CD14-positive monocyte (primary cell): ENCODE results near the gene SPRYD4. TPM values are rescaled to one million over a fixed set of nuclear protein-coding genes. Genes with fewer than 3 reads are reported as not detected.

Experiments
- DNase-seq, 3 donors: peaks; one replicate each; pipeline ENCODE4 v3.0.0-alpha.2; 2011 to 2022
- H2AFZ ChIP-seq: 2 replicates; pipeline ENCODE4 v1.6.0; 2012; ENCODE audit warnings: mild to moderate bottlenecking, low read depth, low read length, inconsistent platforms; ENCODE audit not compliant: insufficient read depth, poor library complexity, severe bottlenecking
- H3K27ac ChIP-seq, 2 donors: 1 replicate in 1 of 2; 2 replicates in 1 of 2; pipeline ENCODE4 v1.5.1; 2012 to 2013; ENCODE audit warnings: low read length in 2 of 2, control low read depth in 1 of 2, inconsistent platforms in 1 of 2, low read depth in 1 of 2, mild to moderate bottlenecking in 1 of 2
- H3K27me3 ChIP-seq, 2 donors: one replicate each; pipeline versions ENCODE4 v1.6.0 to v1.6.1; 2011 to 2013; ENCODE audit warnings: low read length in 2 of 2; ENCODE audit not compliant: control insufficient read depth in 2 of 2, insufficient read depth in 2 of 2
- H3K36me3 ChIP-seq, 2 donors: replicated peaks in 1 of 2; 1 replicate in 1 of 2; 2 replicates in 1 of 2; pipeline versions ENCODE4 v1.5.1 to v1.6.1; 2012 to 2013; ENCODE audit warnings: low read length in 2 of 2, control low read depth in 1 of 2, inconsistent platforms in 1 of 2, mild to moderate bottlenecking in 1 of 2; ENCODE audit not compliant: insufficient read depth in 2 of 2, control insufficient read depth in 1 of 2
- H3K4me1 ChIP-seq, 2 donors: 1 replicate in 1 of 2; 2 replicates in 1 of 2; pipeline versions ENCODE4 v1.5.1 to v1.6.1; 2012 to 2013; ENCODE audit warnings: low read length in 2 of 2, control low read depth in 1 of 2, inconsistent platforms in 1 of 2, mild to moderate bottlenecking in 1 of 2, moderate library complexity in 1 of 2; ENCODE audit not compliant: insufficient read depth in 2 of 2, control insufficient read depth in 1 of 2
- H3K4me2 ChIP-seq: replicated peaks from 2 replicates; pipeline ENCODE3; 2012; ENCODE audit warnings: low read length, moderate library complexity, mild to moderate bottlenecking; ENCODE audit not compliant: poor library complexity, severe bottlenecking; ENCODE audit errors: extremely low read depth
- H3K4me3 ChIP-seq, 3 experiments: fragments of 200-600 bp in 1 of 3; sonication (generic) in 1 of 3; replicated peaks in 1 of 3; 1 replicate in 2 of 3; 2 replicates in 1 of 3; pipeline ENCODE4 v1.5.1; 2011 to 2013; ENCODE audit warnings: low read length in 3 of 3, mild to moderate bottlenecking in 3 of 3, control low read depth in 2 of 3, low read depth in 2 of 3, inconsistent platforms in 1 of 3, moderate library complexity in 1 of 3
- H3K79me2 ChIP-seq: 2 replicates; pipeline ENCODE4 v1.6.0; 2012; ENCODE audit warnings: mild to moderate bottlenecking, control low read depth, inconsistent platforms, low read length, moderate library complexity; ENCODE audit not compliant: insufficient read depth
- H3K9ac ChIP-seq: 2 replicates; pipeline ENCODE4 v1.6.0; 2017; ENCODE audit warnings: low read length, mild to moderate bottlenecking; ENCODE audit not compliant: insufficient read depth, poor library complexity, severe bottlenecking
- H3K9me3 ChIP-seq, 2 donors: replicated peaks in 1 of 2; 1 replicate in 1 of 2; 2 replicates in 1 of 2; pipeline versions ENCODE4 v1.5.1 to v1.6.1; 2012 to 2013; ENCODE audit warnings: low read length in 2 of 2, control low read depth in 1 of 2; ENCODE audit not compliant: control insufficient read depth in 1 of 2, insufficient read depth in 1 of 2
- H4K20me1 ChIP-seq: 2 replicates; pipeline ENCODE4 v1.6.0; 2012; ENCODE audit warnings: mild to moderate bottlenecking, low read length, control low read depth, moderate library complexity; ENCODE audit not compliant: insufficient read depth
- H3K27ac Mint-ChIP-seq, 7 donors: one replicate each; pipeline ENCODE4 v1.8.0; 2020; ENCODE audit warnings: mild to moderate bottlenecking in 7 of 7, mixed read lengths in 7 of 7, moderate library complexity in 6 of 7, inconsistent platforms in 2 of 7
- H3K27me3 Mint-ChIP-seq, 3 donors: one replicate each; pipeline ENCODE4 v1.8.0; 2021 to 2022; ENCODE audit warnings: low read depth in 3 of 3, mild to moderate bottlenecking in 3 of 3, mixed read lengths in 3 of 3, moderate library complexity in 3 of 3, inconsistent platforms in 1 of 3
- H3K36me3 Mint-ChIP-seq, 2 donors: one replicate each; pipeline ENCODE4 v1.8.0; 2020; ENCODE audit warnings: mixed read lengths in 2 of 2, inconsistent platforms in 1 of 2, mild to moderate bottlenecking in 1 of 2
- H3K4me1 Mint-ChIP-seq: one replicate; pipeline ENCODE4 v1.8.0; 2020; ENCODE audit warnings: mild to moderate bottlenecking, mixed read lengths
- H3K4me3 Mint-ChIP-seq, 2 donors: one replicate each; pipeline ENCODE4 v1.8.0; 2020; ENCODE audit warnings: mild to moderate bottlenecking in 2 of 2, mixed read lengths in 2 of 2, moderate library complexity in 1 of 2
- H3K9me3 Mint-ChIP-seq, 7 donors: one replicate each; pipeline ENCODE4 v1.8.0; 2020 to 2022; ENCODE audit warnings: mixed read lengths in 7 of 7, mild to moderate bottlenecking in 6 of 7, moderate library complexity in 6 of 7, inconsistent platforms in 2 of 7
- WGBS: methylation state at CpG from one replicate; pipeline ENCODE4 v1.1.5; 2013; ENCODE audit warnings: missing lambda C conversion rate; ENCODE audit not compliant: insufficient coverage; 5-methylcytosine and 5-hydroxymethylcytosine counted together
- intact Hi-C, 2 donors: fragments of 100-400 bp; cut with micrococcal nuclease; formaldehyde crosslinking; loops; one replicate each; pipeline versions ENCODE4 v1.15.0 to v1.15.1; 2023
- polyA plus RNA-seq, 3 donors: library from polyadenylated mRNA; depleted of rRNA in 1 of 3; unstranded in 2 of 3; stranded (reverse) in 1 of 3; fragments of 300-500 nt in 2 of 3; fragments of >200 nt in 1 of 3; fragmentation: Illumina TruSeq in 2 of 3; gene quantifications; 1 replicate in 2 of 3; 2 replicates in 1 of 3; pipeline ENCODE4 v1.2.3, GENCODE V29; 2012 to 2021
- TF ChIP-seq, protein P1 (sequence below): fragments of 200-600 bp; IDR thresholded peaks from one replicate; pipeline ENCODE4 v1.8.0; 2022; ENCODE audit warnings: antibody characterized with exemption, mild to moderate bottlenecking

The SPRYD4 gene
- polyA plus RNA-seq, 3 donors = 1.3 to 2.1 (median 1.4) TPM

- TF ChIP-seq, protein P1, sequence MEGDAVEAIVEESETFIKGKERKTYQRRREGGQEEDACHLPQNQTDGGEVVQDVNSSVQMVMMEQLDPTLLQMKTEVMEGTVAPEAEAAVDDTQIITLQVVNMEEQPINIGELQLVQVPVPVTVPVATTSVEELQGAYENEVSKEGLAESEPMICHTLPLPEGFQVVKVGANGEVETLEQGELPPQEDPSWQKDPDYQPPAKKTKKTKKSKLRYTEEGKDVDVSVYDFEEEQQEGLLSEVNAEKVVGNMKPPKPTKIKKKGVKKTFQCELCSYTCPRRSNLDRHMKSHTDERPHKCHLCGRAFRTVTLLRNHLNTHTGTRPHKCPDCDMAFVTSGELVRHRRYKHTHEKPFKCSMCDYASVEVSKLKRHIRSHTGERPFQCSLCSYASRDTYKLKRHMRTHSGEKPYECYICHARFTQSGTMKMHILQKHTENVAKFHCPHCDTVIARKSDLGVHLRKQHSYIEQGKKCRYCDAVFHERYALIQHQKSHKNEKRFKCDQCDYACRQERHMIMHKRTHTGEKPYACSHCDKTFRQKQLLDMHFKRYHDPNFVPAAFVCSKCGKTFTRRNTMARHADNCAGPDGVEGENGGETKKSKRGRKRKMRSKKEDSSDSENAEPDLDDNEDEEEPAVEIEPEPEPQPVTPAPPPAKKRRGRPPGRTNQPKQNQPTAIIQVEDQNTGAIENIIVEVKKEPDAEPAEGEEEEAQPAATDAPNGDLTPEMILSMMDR = no peak
- peaks cover 14% of the 10 kb centered on the region for H3K4me1 Mint-ChIP-seq
- no peak overlapping the region for H3K4me3 Mint-ChIP-seq
- no peaks in the 10 kb centered on the region for H3K9me3 Mint-ChIP-seq
- H3K79me2 ChIP-seq = peaks cover 7% of the 10 kb centered on the region
- H3K36me3 Mint-ChIP-seq = peaks cover 5% of the 10 kb centered on the region in 2 donors
- intact Hi-C loops = loop anchor here in 1 of 2 donors (2.0 kb wide), 1 partner anchor 14 kb away; no protein-coding TSS in a partner anchor
- no peak overlapping the region for H3K9ac ChIP-seq
- peaks cover 0 to 3% of the 10 kb centered on the region in 2 donors for H3K36me3 ChIP-seq
- H2AFZ ChIP-seq = no peak overlapping the region
- no peak overlapping the region for H3K4me2 ChIP-seq
- no peak overlapping the region for H3K4me3 ChIP-seq
- no peak overlapping the region for H3K27ac ChIP-seq
- H3K27me3 ChIP-seq = no peaks in the 10 kb centered on the region
- H3K4me1 ChIP-seq = no peaks in the 10 kb centered on the region
- WGBS = 100% methylated on average over 1 of the region's 1 CpG
- no peaks in the 10 kb centered on the region for H3K9me3 ChIP-seq
- H4K20me1 ChIP-seq = peaks cover 4% of the 10 kb centered on the region
- H3K27me3 Mint-ChIP-seq = peaks cover 0 to 1% (median 0%) of the 10 kb centered on the region in 3 donors
- no peak overlapping the region for H3K27ac Mint-ChIP-seq
- DNase-seq = no peak
Observed at GRCh38 chr12:56528846-56529245, 60.5 kb downstream of the SPRYD4 start.

Other genes with a start within 250 kb of the SPRYD4 start
- gene RNF41, start 246.7 kb upstream of the SPRYD4 start, polyA plus RNA-seq = 10 to 100 TPM; 35.8 to 82.0 (median 45.7) TPM
- 10 to 100 TPM in 1 of 3 donors, 1 to 10 TPM in 2; 2.7 to 10.1 (median 3.2) TPM for gene NABP2, start 244.2 kb upstream of the SPRYD4 start, polyA plus RNA-seq
- under 1 TPM in 2 of 3 donors, not detected in 1; 0.21 to 0.25 TPM for gene SLC39A5, start 238.5 kb upstream of the SPRYD4 start, polyA plus RNA-seq
- gene ANKRD52, start 210.2 kb upstream of the SPRYD4 start, polyA plus RNA-seq = 10 to 100 TPM in 1 of 3 donors, 1 to 10 TPM in 2; 1.5 to 12.4 (median 2.4) TPM
- gene COQ10A, start 201.6 kb upstream of the SPRYD4 start, polyA plus RNA-seq = 10 to 100 TPM in 1 of 3 donors, 1 to 10 TPM in 2; 1.7 to 13.5 (median 2.0) TPM
- 100 to 1,000 TPM in 1 of 3 donors, 10 to 100 TPM in 2; 55.7 to 156 (median 86.1) TPM for gene CS, start 168.2 kb upstream of the SPRYD4 start, polyA plus RNA-seq
- gene CNPY2, start 152.6 kb upstream of the SPRYD4 start, polyA plus RNA-seq = 100 to 1,000 TPM in 2 of 3 donors, 10 to 100 TPM in 1; 50.4 to 122 (median 121) TPM
- gene PAN2, start 134.6 kb upstream of the SPRYD4 start, polyA plus RNA-seq = 100 to 1,000 TPM in 1 of 3 donors, 10 to 100 TPM in 1, 1 to 10 TPM in 1; 8.8 to 120 (median 16.0) TPM
- gene IL23A, start 129.7 kb upstream of the SPRYD4 start, polyA plus RNA-seq = 1 to 10 TPM; 1.0 to 4.8 (median 1.6) TPM
- gene STAT2, start 108.5 kb upstream of the SPRYD4 start, polyA plus RNA-seq = 100 to 1,000 TPM; 109 to 251 (median 142) TPM
- gene APOF, start 105.7 kb upstream of the SPRYD4 start, polyA plus RNA-seq = not detected
- 1 to 10 TPM; 1.5 to 2.3 (median 1.5) TPM for gene TIMELESS, start 19.2 kb upstream of the SPRYD4 start, polyA plus RNA-seq
- not detected for gene MIP, start 13.9 kb upstream of the SPRYD4 start, polyA plus RNA-seq
- under 1 TPM in 1 of 3 donors, not detected in 2; 0.04 TPM for gene GLS2, start 19.6 kb downstream of the SPRYD4 start, polyA plus RNA-seq
- 1 to 10 TPM; 5.1 to 8.2 (median 6.5) TPM for gene RBMS2, start 53.2 kb downstream of the SPRYD4 start, polyA plus RNA-seq
- 10 to 100 TPM in 2 of 3 donors, 1 to 10 TPM in 1; 8.9 to 86.0 (median 21.1) TPM for gene BAZ2A, start 161.7 kb downstream of the SPRYD4 start, polyA plus RNA-seq
- gene ATP5F1B, start 177.4 kb downstream of the SPRYD4 start, polyA plus RNA-seq = 1,000 to 10,000 TPM in 2 of 3 donors, 100 to 1,000 TPM in 1; 554 to 1,093 (median 1,038) TPM
- gene PTGES3, start 219.7 kb downstream of the SPRYD4 start, polyA plus RNA-seq = 100 to 1,000 TPM in 2 of 3 donors, 10 to 100 TPM in 1; 46.1 to 232 (median 187) TPM